CD4-positive, alpha-beta T cell treated with Interleukin-10 for 1 hour (primary cell): ENCODE data around the gene SLC5A3.
A peak's percentile ranks its signal among the peaks of the same experiment; 100 is the strongest.

Experiments
- DNase-seq: peaks from one replicate; pipeline ENCODE4 v3.0.0-alpha.2; 2020

The SLC5A3 gene

GRCh38 chr21:34073032-34073748, at the start of gene SLC5A3, which contains the start of gene MRPS6:
TSS of gene SLC5A3 (plus strand) at chr21:34073578. CDS start at chr21:34095199, 21,621 bp downstream.
TSS of gene MRPS6 (plus strand) at chr21:34073578. CDS start at chr21:34073701, 123 bp downstream.
- DNase-seq: peak; percentile 79

- no peak for DNase-seq
These were observed 49.5 kb upstream of the SLC5A3 start for GRCh38 chr21:34023691-34024373.

- DNase-seq: no peak
These were observed 49.0 kb upstream of the SLC5A3 start for GRCh38 chr21:34024374-34024693.

- DNase-seq: no peak
These were observed 45.5 kb upstream of the SLC5A3 start for GRCh38 chr21:34027721-34028461.

- peak; percentile 65 for DNase-seq
These were observed 43.4 kb upstream of the SLC5A3 start for GRCh38 chr21:34029743-34030528.

GRCh38 chr21:34031835-34032370, 41.5 kb upstream of the SLC5A3 start:
- no peak for DNase-seq

- DNase-seq: no peak
These were observed 38.9 kb upstream of the SLC5A3 start for GRCh38 chr21:34034369-34035014.

GRCh38 chr21:34035619-34036354, 37.6 kb upstream of the SLC5A3 start:
- DNase-seq: no peak

- no peak for DNase-seq
These were observed 36.2 kb upstream of the SLC5A3 start for GRCh38 chr21:34037009-34037795.

- DNase-seq: no peak
These were observed 33.5 kb upstream of the SLC5A3 start for GRCh38 chr21:34039678-34040382.

GRCh38 chr21:34042735-34043134, 30.6 kb upstream of the SLC5A3 start:
- DNase-seq: no peak

GRCh38 chr21:34043333-34043732, 30.0 kb upstream of the SLC5A3 start:
- DNase-seq: no peak

- DNase-seq: peak; percentile 9
These were observed 26.5 kb upstream of the SLC5A3 start for GRCh38 chr21:34046917-34047316.

- no peak for DNase-seq
These were observed 25.5 kb upstream of the SLC5A3 start for GRCh38 chr21:34047835-34048234.

- no peak for DNase-seq
These were observed 21.2 kb upstream of the SLC5A3 start for GRCh38 chr21:34052171-34052570.

- no peak for DNase-seq
These were observed 19.1 kb upstream of the SLC5A3 start for GRCh38 chr21:34054259-34054658.

- DNase-seq: no peak
These were observed 17.8 kb upstream of the SLC5A3 start for GRCh38 chr21:34055615-34056014.

- no peak for DNase-seq
These were observed 11.4 kb upstream of the SLC5A3 start for GRCh38 chr21:34061983-34062382.

GRCh38 chr21:34065027-34065426, 8.4 kb upstream of the SLC5A3 start:
- DNase-seq: no peak

GRCh38 chr21:34071683-34072082, 1.7 kb upstream of the SLC5A3 start:
- DNase-seq: no peak
